MM.1S (cell line): Measurements from ENCODE around the gene PPP1CC.
A peak's percentile ranks its signal among the peaks of the same experiment; 100 is the strongest.

Experiments used
- DNase-seq: peaks from one replicate; pipeline ENCODE4 v3.0.0-alpha.2; 2015
- H2AFZ ChIP-seq: fragments of 300-600 bp; sonication (generic); 2 replicates; pipeline ENCODE4 v1.6.0; 2016; ENCODE audit warnings: antibody characterized with exemption, low read length
- H3F3A ChIP-seq: fragments of 300-600 bp; sonication (generic); 2 replicates; pipeline ENCODE4 v1.6.1; 2016; ENCODE audit warnings: mild to moderate bottlenecking, antibody characterized with exemption, low read length, moderate library complexity, mixed read lengths; ENCODE audit not compliant: insufficient read depth
- H3K27ac ChIP-seq: fragments of 300-600 bp; sonication (generic); 2 replicates; pipeline ENCODE4 v1.5.1; 2016; ENCODE audit warnings: mild to moderate bottlenecking, low read length
- H3K27me3 ChIP-seq: fragments of 300-600 bp; sonication (generic); replicated peaks from 2 replicates; pipeline ENCODE4 v1.6.0; 2016; ENCODE audit warnings: low read length; ENCODE audit not compliant: insufficient read depth
- H3K36me3 ChIP-seq: fragments of 300-600 bp; sonication (generic); replicated peaks from 2 replicates; pipeline ENCODE4 v1.6.1; 2016; ENCODE audit warnings: mild to moderate bottlenecking, low read length, mixed read lengths; ENCODE audit not compliant: insufficient read depth
- H3K4me1 ChIP-seq: fragments of 300-600 bp; sonication (generic); 2 replicates; pipeline ENCODE4 v1.6.1; 2016; ENCODE audit warnings: low read length, mixed read lengths
- H3K4me2 ChIP-seq: fragments of 300-600 bp; sonication (generic); 2 replicates; pipeline ENCODE4 v1.6.0; 2016; ENCODE audit warnings: low read depth, low read length
- H3K4me3 ChIP-seq: fragments of 300-600 bp; sonication (generic); 2 replicates; pipeline ENCODE4 v1.5.1; 2016; ENCODE audit warnings: low read length, mixed read lengths
- H3K79me2 ChIP-seq: fragments of 300-600 bp; sonication (generic); 2 replicates; pipeline ENCODE4 v1.6.1; 2016; ENCODE audit warnings: mixed run types, low read length, mixed read lengths
- H3K9ac ChIP-seq: fragments of 300-600 bp; sonication (generic); 2 replicates; pipeline ENCODE4 v1.6.1; 2016; ENCODE audit warnings: low read length, mixed read lengths
- H3K9me2 ChIP-seq: fragments of 300-600 bp; sonication (generic); replicated peaks from 2 replicates; pipeline ENCODE4 v1.6.1; 2016; ENCODE audit warnings: mild to moderate bottlenecking, low read length, mixed read lengths; ENCODE audit not compliant: insufficient read depth
- H3K9me3 ChIP-seq: fragments of 300-600 bp; sonication (generic); replicated peaks from 2 replicates; pipeline ENCODE4 v1.6.1; 2016; ENCODE audit warnings: mild to moderate bottlenecking, low read length, mixed read lengths; ENCODE audit not compliant: insufficient read depth
- H4K20me1 ChIP-seq: fragments of 300-600 bp; sonication (generic); 2 replicates; pipeline ENCODE4 v1.6.1; 2016; ENCODE audit warnings: mild to moderate bottlenecking, low read length, moderate library complexity, mixed read lengths; ENCODE audit not compliant: insufficient read depth
- EZH2 ChIP-seq: fragments of 300-600 bp; sonication (generic); optimal IDR thresholded peaks from 2 replicates; pipeline ENCODE3; 2017; ENCODE audit warnings: low read depth, mild to moderate bottlenecking, antibody characterized with exemption, low read length, mixed read lengths
- EZH2phosphoT487 ChIP-seq: fragments of 300-600 bp; sonication (generic); IDR thresholded peaks from 2 replicates; pipeline ENCODE4 v1.6.1; 2018; ENCODE audit warnings: antibody characterized with exemption, low read length
- TF ChIP-seq, protein P1 (sequence below): fragments of 300-600 bp; sonication (generic); IDR thresholded peaks from 2 replicates; pipeline ENCODE4 v1.5.1; 2016; ENCODE audit warnings: antibody characterized with exemption, low read length, mixed read lengths

The PPP1CC gene

DNA sequence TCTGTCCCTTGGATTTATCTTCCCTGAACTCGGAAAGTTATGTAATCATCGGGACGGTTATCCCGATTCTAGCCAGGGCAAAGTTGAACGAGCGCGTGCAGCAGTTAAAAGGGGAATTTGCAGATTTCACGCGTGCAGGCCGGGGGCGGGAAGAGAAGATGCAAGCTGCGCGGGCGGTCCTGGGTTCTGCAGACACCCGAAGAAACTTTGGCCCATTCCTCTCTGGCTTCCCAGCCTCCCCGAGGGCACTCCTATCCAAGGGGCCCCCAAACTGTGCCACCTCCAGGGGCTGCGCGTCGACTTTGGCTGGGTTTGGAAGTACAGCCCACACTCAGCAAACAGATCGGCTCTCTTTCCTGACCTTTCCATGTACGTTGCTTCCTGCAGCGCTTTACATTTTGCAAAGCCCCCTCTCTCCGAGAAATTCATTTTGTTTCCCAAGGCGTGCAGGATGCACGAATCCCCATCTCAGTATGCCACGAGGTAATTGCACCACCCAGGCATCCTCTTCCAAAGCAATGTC lies 941 bp upstream of the PPP1CC start:
- Histone ChIP-seq H3K4me3 (no peak overlapping the region), H4K20me1 (peaks cover 8% of the 10 kb centered on the region), H3K27me3 (no peaks in the 10 kb centered on the region), H3F3A (no peaks in the 10 kb centered on the region), H3K4me1 (no peaks in the 10 kb centered on the region), H3K36me3 (no peaks in the 10 kb centered on the region), H3K79me2 (peaks cover 40% of the 10 kb centered on the region), H3K9ac (no peak overlapping the region), H3K9me2 (no peaks in the 10 kb centered on the region), H3K4me2 (no peak overlapping the region; the same call in 1 of the 2 replicates), H2AFZ (peak overlapping the region; percentile 99; the same call in 1 of the 2 replicates), H3K9me3 (no peaks in the 10 kb centered on the region), H3K27ac (no peak overlapping the region)
- TF ChIP-seq EZH2 (no peak), EZH2phosphoT487 (no peak)
- TF ChIP-seq, protein P1, sequence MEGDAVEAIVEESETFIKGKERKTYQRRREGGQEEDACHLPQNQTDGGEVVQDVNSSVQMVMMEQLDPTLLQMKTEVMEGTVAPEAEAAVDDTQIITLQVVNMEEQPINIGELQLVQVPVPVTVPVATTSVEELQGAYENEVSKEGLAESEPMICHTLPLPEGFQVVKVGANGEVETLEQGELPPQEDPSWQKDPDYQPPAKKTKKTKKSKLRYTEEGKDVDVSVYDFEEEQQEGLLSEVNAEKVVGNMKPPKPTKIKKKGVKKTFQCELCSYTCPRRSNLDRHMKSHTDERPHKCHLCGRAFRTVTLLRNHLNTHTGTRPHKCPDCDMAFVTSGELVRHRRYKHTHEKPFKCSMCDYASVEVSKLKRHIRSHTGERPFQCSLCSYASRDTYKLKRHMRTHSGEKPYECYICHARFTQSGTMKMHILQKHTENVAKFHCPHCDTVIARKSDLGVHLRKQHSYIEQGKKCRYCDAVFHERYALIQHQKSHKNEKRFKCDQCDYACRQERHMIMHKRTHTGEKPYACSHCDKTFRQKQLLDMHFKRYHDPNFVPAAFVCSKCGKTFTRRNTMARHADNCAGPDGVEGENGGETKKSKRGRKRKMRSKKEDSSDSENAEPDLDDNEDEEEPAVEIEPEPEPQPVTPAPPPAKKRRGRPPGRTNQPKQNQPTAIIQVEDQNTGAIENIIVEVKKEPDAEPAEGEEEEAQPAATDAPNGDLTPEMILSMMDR, result no peak
- DNase-seq, result no peak

DNA sequence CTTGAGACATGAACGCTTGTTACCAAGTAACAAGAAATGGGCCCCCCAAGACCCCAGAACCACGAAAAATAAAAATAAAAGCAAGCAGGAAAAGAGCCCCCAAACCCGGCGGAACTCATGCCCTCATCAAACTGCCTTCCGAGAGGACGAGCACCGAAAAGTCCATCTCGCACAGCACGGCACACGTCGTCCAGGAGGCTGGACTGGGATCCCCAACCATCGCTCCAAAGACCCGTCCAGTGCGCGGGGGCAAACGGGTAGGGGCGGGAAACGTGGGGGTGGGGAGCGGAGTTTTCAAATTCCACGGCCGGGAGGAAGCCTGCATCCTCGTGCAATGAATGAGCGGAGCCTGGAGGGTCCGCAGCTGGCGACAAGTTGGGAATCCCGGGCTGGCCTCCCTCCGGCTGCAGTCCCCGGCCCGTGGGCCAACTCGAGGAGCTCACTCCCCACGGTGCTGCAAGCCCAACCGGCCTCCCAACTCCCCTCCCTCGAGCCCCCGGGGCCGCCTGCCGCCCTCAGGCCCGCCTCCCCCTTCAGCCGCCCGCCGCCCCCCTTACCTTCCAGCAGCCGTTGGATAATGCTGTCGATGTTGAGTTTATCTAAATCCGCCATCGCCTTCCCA lies 484 bp downstream of the PPP1CC start:
- Histone ChIP-seq H3K27ac (no peak overlapping the region; the same call in 1 of the 2 replicates), H4K20me1 (peaks cover 21% of the 10 kb centered on the region), H3K4me3 (peak overlapping the region; percentile 81), H3K9me2 (no peaks in the 10 kb centered on the region), H2AFZ (no peak overlapping the region), H3K79me2 (peaks cover 53% of the 10 kb centered on the region), H3K4me1 (no peaks in the 10 kb centered on the region), H3F3A (no peaks in the 10 kb centered on the region), H3K36me3 (no peaks in the 10 kb centered on the region), H3K4me2 (peak overlapping the region; percentile 79; the same call in 1 of the 2 replicates), H3K9me3 (no peaks in the 10 kb centered on the region), H3K27me3 (no peaks in the 10 kb centered on the region), H3K9ac (peak overlapping the region; percentile 88)
- DNase-seq, result no peak
- no peak for TF ChIP-seq EZH2
- TF ChIP-seq EZH2phosphoT487, result no peak
- TF ChIP-seq, protein P1, result no peak

DNA sequence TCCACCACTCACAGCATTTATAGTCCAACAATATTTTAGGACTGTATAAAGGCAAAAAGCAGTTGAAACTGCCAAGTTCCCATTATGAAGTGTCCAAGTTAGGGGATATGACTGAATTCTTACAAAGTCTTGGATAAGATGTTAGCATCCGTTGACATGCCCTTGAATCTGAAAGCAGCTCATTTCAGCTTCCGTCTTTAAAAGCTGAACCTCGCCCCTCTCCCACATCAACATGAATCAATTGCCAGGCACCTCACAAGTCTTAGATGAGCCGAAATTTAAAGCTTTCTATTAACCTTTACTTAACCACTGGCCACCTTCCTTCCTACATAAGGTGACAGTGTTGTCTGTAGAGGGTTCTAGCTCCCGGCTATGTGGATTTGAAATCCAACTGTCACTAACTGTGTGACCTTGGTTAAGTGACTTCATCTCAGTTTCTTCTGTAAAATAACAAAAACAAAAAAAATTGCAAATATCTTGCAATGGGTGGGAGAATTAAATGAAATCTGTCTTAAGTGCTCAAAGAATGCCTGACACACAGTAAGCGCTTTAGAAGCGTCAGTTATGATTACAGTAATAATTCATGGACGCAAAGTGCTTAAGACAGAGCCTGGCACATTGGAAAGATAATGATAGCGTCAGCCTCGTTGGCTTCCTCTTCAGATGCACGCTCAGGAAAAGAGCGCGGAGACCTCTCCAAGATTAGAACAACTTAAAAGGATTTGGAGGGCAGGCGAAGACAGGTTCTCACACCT lies 1.2 kb downstream of the PPP1CC start:
- Histone ChIP-seq H4K20me1 (peaks cover 24% of the 10 kb centered on the region), H3F3A (no peaks in the 10 kb centered on the region), H3K36me3 (no peaks in the 10 kb centered on the region), H3K4me1 (no peaks in the 10 kb centered on the region), H3K9me2 (no peaks in the 10 kb centered on the region), H3K4me3 (peak overlapping the region; percentile 81), H3K9ac (peak overlapping the region; percentile 88), H3K27me3 (no peaks in the 10 kb centered on the region), H3K9me3 (no peaks in the 10 kb centered on the region), H3K4me2 (peak overlapping the region; percentile 79), H2AFZ (no peak overlapping the region), H3K79me2 (peaks cover 60% of the 10 kb centered on the region), H3K27ac (no peak overlapping the region; the same call in 1 of the 2 replicates)
- TF ChIP-seq EZH2phosphoT487, result no peak
- TF ChIP-seq, protein P1, result no peak
- TF ChIP-seq EZH2, result no peak
- peak; percentile 9 for DNase-seq
